KOPT-K1 (cell line): ENCODE measurements around the gene CPXM2.

Experiments
- H3K27ac ChIP-seq: fragments of 200-600 bp; sonication (generic); 2 replicates; pipeline ENCODE4 v1.5.1; 2016; ENCODE audit warnings: antibody characterized with exemption, mild to moderate bottlenecking, low read depth, low read length; ENCODE audit not compliant: poor library complexity, severe bottlenecking
- H3K36me3 ChIP-seq: fragments of 200-600 bp; sonication (generic); 2 replicates; pipeline ENCODE4 v1.5.1; 2017; ENCODE audit warnings: antibody characterized with exemption, mild to moderate bottlenecking, low read length, moderate library complexity; ENCODE audit not compliant: insufficient read depth
- H3K9me3 ChIP-seq: fragments of 200-600 bp; sonication (generic); 2 replicates; pipeline ENCODE4 v1.5.1; 2017; ENCODE audit warnings: antibody characterized with exemption, low read length, mild to moderate bottlenecking; ENCODE audit not compliant: insufficient read depth, poor library complexity, severe bottlenecking

The CPXM2 gene

GRCh38 chr10:123888751-123889150 is 2.9 kb downstream of the CPXM2 start:
- Histone ChIP-seq H3K9me3 (no peaks in the 10 kb centered on the region), H3K36me3 (no peaks in the 10 kb centered on the region), H3K27ac (no peak overlapping the region)

- Histone ChIP-seq H3K27ac (no peak overlapping the region), H3K9me3 (no peaks in the 10 kb centered on the region), H3K36me3 (no peaks in the 10 kb centered on the region)
Observed at GRCh38 chr10:123888256-123888655, 3.4 kb downstream of the CPXM2 start.

- no peaks in the 10 kb centered on the region for H3K9me3 ChIP-seq
- H3K27ac ChIP-seq, result no peak overlapping the region
- H3K36me3 ChIP-seq, result no peaks in the 10 kb centered on the region
Observed at GRCh38 chr10:123886292-123886691, 5.3 kb downstream of the CPXM2 start.

GRCh38 chr10:123885406-123886170 is 6.0 kb downstream of the CPXM2 start:
- Histone ChIP-seq H3K27ac (no peak overlapping the region), H3K36me3 (no peaks in the 10 kb centered on the region), H3K9me3 (no peaks in the 10 kb centered on the region)

- Histone ChIP-seq H3K9me3 (no peaks in the 10 kb centered on the region), H3K36me3 (no peaks in the 10 kb centered on the region), H3K27ac (no peak overlapping the region)
Observed at GRCh38 chr10:123884907-123885381, 6.7 kb downstream of the CPXM2 start.

- Histone ChIP-seq H3K9me3 (no peaks in the 10 kb centered on the region), H3K36me3 (no peaks in the 10 kb centered on the region), H3K27ac (no peak overlapping the region)
Observed at GRCh38 chr10:123884351-123884906, 7.2 kb downstream of the CPXM2 start.

GRCh38 chr10:123883673-123884320 is 7.8 kb downstream of the CPXM2 start:
- H3K36me3 ChIP-seq, result no peaks in the 10 kb centered on the region
- no peaks in the 10 kb centered on the region for H3K9me3 ChIP-seq
- no peak overlapping the region for H3K27ac ChIP-seq

GRCh38 chr10:123882681-123883445 is 8.7 kb downstream of the CPXM2 start:
- no peaks in the 10 kb centered on the region for H3K9me3 ChIP-seq
- H3K36me3 ChIP-seq, result no peaks in the 10 kb centered on the region

GRCh38 chr10:123882177-123882576 is 9.4 kb downstream of the CPXM2 start:
- no peak overlapping the region for H3K27ac ChIP-seq
- H3K9me3 ChIP-seq, result peaks cover 4% of the 10 kb centered on the region
- H3K36me3 ChIP-seq, result no peaks in the 10 kb centered on the region

More at GRCh38 chr10:123882681-123883445, 8.7 kb downstream of the CPXM2 start:
- no peak overlapping the region for H3K27ac ChIP-seq

GRCh38 chr10:123879606-123880257 is 11.9 kb downstream of the CPXM2 start:
- Histone ChIP-seq H3K36me3 (no peaks in the 10 kb centered on the region), H3K9me3 (peaks cover 9% of the 10 kb centered on the region), H3K27ac (no peak overlapping the region)

- H3K27ac ChIP-seq, result no peak overlapping the region
- no peaks in the 10 kb centered on the region for H3K36me3 ChIP-seq
- peaks cover 9% of the 10 kb centered on the region for H3K9me3 ChIP-seq
Observed at GRCh38 chr10:123878666-123879303, 12.8 kb downstream of the CPXM2 start.

- no peak overlapping the region for H3K27ac ChIP-seq
- no peaks in the 10 kb centered on the region for H3K36me3 ChIP-seq
- no peaks in the 10 kb centered on the region for H3K9me3 ChIP-seq
Observed at GRCh38 chr10:123870260-123870659, 21.3 kb downstream of the CPXM2 start.

- Histone ChIP-seq H3K9me3 (no peaks in the 10 kb centered on the region), H3K36me3 (no peaks in the 10 kb centered on the region), H3K27ac (no peak overlapping the region)
Observed at GRCh38 chr10:123869020-123869414, 22.6 kb downstream of the CPXM2 start.
